CD4-positive, alpha-beta T cell (primary cell): ENCODE measurements around the gene PRICKLE2. TPM values are rescaled to one million over a fixed set of nuclear protein-coding genes. Genes with fewer than 3 reads are reported as not detected.

Source experiments
- ATAC-seq: fragments of 200-7000 bp; cut with Tn5 transposase; one replicate; pipeline ENCODE4 v1.10.0; 2022; ENCODE audit warnings: mild to moderate bottlenecking; ENCODE audit not compliant: poor library complexity
- CTCF ChIA-PET: fragments of 350-600 bp; sonication (Branson Sonifier 250); formaldehyde crosslinking; loops from one replicate; lab custom pipeline; 2021; ENCODE audit warnings: antibody characterized with exemption, inconsistent platforms; lab: Charles Lee
- POLR2A ChIA-PET: fragments of 350-600 bp; sonication (Branson Sonifier 250); formaldehyde crosslinking; loops from one replicate; lab custom pipeline; 2021; ENCODE audit warnings: antibody characterized with exemption, inconsistent platforms; lab: Charles Lee
- DNase-seq, 14 experiments: peaks; one replicate each; pipeline ENCODE4 v3.0.0-alpha.2; 2013 to 2020; ENCODE audit warnings: mixed read lengths in 2 of 14
- H3K27ac ChIP-seq, 2 donors: one replicate each; pipeline versions ENCODE4 v1.5.1 to v1.7.0; 2013; ENCODE audit warnings: low read length in 2 of 2, low read depth in 1 of 2, mild to moderate bottlenecking in 1 of 2
- H3K27me3 ChIP-seq, 2 experiments: 1 replicate in 1 of 2; 2 replicates in 1 of 2; pipeline versions ENCODE4 v1.6.1 to v1.7.0; 2013; ENCODE audit warnings: low read length in 2 of 2, control low read depth in 1 of 2, mild to moderate bottlenecking in 1 of 2, moderate library complexity in 1 of 2; ENCODE audit not compliant: insufficient read depth in 2 of 2, control insufficient read depth in 1 of 2
- H3K36me3 ChIP-seq: one replicate; pipeline ENCODE4 v1.6.1; 2013; ENCODE audit warnings: low read length, control low read depth; ENCODE audit not compliant: insufficient read depth
- H3K4me1 ChIP-seq: one replicate; pipeline ENCODE4 v1.6.1; 2013; ENCODE audit warnings: low read length, control low read depth; ENCODE audit not compliant: insufficient read depth
- H3K4me3 ChIP-seq: one replicate; pipeline ENCODE4 v1.5.1; 2013; ENCODE audit warnings: mild to moderate bottlenecking, low read length, moderate library complexity
- H3K9me3 ChIP-seq, 2 experiments: 1 replicate in 1 of 2; 2 replicates in 1 of 2; pipeline versions ENCODE4 v1.6.1 to v1.7.0; 2013; ENCODE audit warnings: low read length in 2 of 2, mild to moderate bottlenecking in 2 of 2, control low read depth in 1 of 2, moderate library complexity in 1 of 2; ENCODE audit not compliant: control insufficient read depth in 1 of 2, insufficient read depth in 1 of 2
- H3K27ac Mint-ChIP-seq: one replicate; pipeline ENCODE4 v1.8.0; 2020; ENCODE audit warnings: mixed read lengths
- H3K27me3 Mint-ChIP-seq: one replicate; pipeline ENCODE4 v1.8.0; 2021; ENCODE audit warnings: mixed read lengths
- H3K36me3 Mint-ChIP-seq: one replicate; pipeline ENCODE4 v1.8.0; 2021; ENCODE audit warnings: low read depth, mixed read lengths
- H3K4me1 Mint-ChIP-seq: one replicate; pipeline ENCODE4 v1.8.0; 2021; ENCODE audit warnings: low read depth, mixed read lengths
- H3K4me3 Mint-ChIP-seq: one replicate; pipeline ENCODE4 v1.8.0; 2020; ENCODE audit warnings: mild to moderate bottlenecking, mixed read lengths
- H3K9me3 Mint-ChIP-seq: one replicate; pipeline ENCODE4 v1.8.0; 2020; ENCODE audit warnings: mixed read lengths
- intact Hi-C, 2 experiments: fragments of 100-400 bp; cut with DNase I in 1 of 2; cut with micrococcal nuclease in 1 of 2; formaldehyde crosslinking; loops; one replicate each; pipeline versions ENCODE4 v1.15.1 to v1.9.0; 2023 to 2025; cut with DNase I, micrococcal nuclease
- total RNA-seq, 174 experiments: library from RNA in 2 of 174; stranded (reverse) in 2 of 174; gene quantifications; one replicate each; pipeline ENCODE4 v1.2.3 and lab custom pipeline; 2021 to 2026
- TF ChIP-seq, protein P1 (sequence below): fragments of 200-600 bp; IDR thresholded peaks from one replicate; pipeline ENCODE4 v1.8.0; 2022; ENCODE audit warnings: antibody characterized with exemption, mild to moderate bottlenecking

Gene PRICKLE2
- total RNA-seq, 2 experiments from 2014 or later = not detected

DNA sequence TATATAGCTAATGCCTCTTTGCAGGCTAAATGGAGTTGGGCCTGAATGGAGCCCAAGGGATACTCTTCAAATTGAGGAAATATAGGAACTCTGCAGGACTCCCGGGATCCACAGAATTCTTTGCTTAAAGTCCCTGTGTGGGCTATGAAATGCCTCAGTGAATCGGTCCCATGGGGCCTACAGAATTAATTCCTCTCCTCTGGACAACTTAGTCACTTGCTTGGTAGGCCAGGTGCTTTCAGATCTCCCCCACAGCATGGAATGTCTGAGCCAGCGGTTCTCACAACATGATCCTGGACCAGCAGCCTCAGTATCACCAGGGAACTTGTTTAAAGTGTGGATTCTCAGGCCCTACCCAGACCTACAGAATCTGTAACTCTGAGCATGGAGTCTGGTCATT lies 15.1 kb upstream of the PRICKLE2 start:
- Histone ChIP-seq H3K4me1 (no peaks in the 10 kb centered on the region), H3K9me3 (peaks cover 0 to 16% of the 10 kb centered on the region in 2 experiments), H3K4me3 (no peak overlapping the region), H3K36me3 (no peaks in the 10 kb centered on the region), H3K27ac (no peak overlapping the region), H3K27me3 (no peaks in the 10 kb centered on the region)
- Mint-ChIP-seq H3K4me3 (no peak overlapping the region), H3K27me3 (peaks cover 5% of the 10 kb centered on the region), H3K27ac (no peak overlapping the region), H3K9me3 (no peaks in the 10 kb centered on the region), H3K4me1 (no peaks in the 10 kb centered on the region), H3K36me3 (no peaks in the 10 kb centered on the region)
- DNase-seq = no peak
- intact Hi-C loops = no loop called here
- CTCF ChIA-PET = no interaction called here
- TF ChIP-seq, protein P1, sequence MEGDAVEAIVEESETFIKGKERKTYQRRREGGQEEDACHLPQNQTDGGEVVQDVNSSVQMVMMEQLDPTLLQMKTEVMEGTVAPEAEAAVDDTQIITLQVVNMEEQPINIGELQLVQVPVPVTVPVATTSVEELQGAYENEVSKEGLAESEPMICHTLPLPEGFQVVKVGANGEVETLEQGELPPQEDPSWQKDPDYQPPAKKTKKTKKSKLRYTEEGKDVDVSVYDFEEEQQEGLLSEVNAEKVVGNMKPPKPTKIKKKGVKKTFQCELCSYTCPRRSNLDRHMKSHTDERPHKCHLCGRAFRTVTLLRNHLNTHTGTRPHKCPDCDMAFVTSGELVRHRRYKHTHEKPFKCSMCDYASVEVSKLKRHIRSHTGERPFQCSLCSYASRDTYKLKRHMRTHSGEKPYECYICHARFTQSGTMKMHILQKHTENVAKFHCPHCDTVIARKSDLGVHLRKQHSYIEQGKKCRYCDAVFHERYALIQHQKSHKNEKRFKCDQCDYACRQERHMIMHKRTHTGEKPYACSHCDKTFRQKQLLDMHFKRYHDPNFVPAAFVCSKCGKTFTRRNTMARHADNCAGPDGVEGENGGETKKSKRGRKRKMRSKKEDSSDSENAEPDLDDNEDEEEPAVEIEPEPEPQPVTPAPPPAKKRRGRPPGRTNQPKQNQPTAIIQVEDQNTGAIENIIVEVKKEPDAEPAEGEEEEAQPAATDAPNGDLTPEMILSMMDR = no peak
- ATAC-seq = no peak
- POLR2A ChIA-PET = no interaction called here

DNA sequence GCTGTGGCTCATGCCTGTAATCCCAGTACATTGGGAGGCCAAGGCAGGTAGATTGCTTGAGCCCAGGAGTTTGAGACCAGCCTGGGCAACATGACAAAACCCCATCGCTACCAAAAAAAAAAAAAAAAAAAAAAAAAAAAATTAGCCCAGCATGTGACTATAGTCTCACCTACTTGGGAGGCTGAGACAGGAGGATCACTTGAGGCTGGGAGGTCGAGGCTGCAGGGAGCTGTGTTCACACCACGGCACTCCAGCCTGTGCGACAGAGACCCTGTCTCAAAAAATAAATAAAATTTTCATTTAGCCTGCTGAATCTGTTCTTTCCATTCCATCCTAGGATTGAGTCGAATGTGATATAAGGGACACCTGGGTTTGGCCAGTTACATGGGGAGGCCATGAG lies 14.6 kb upstream of the PRICKLE2 start:
- no peaks in the 10 kb centered on the region for H3K4me1 ChIP-seq
- Mint-ChIP-seq H3K4me3 (no peak overlapping the region), H3K27me3 (peaks cover 5% of the 10 kb centered on the region), H3K4me1 (no peaks in the 10 kb centered on the region), H3K9me3 (no peaks in the 10 kb centered on the region), H3K27ac (no peak overlapping the region), H3K36me3 (no peaks in the 10 kb centered on the region)
- H3K4me3 ChIP-seq = no peak overlapping the region
- POLR2A ChIA-PET = no interaction called here
- no peaks in the 10 kb centered on the region for H3K27me3 ChIP-seq
- H3K9me3 ChIP-seq = peaks cover 0 to 16% of the 10 kb centered on the region in 2 experiments
- H3K36me3 ChIP-seq = no peaks in the 10 kb centered on the region
- no peak overlapping the region for H3K27ac ChIP-seq
- TF ChIP-seq, protein P1 = no peak
- CTCF ChIA-PET = no interaction called here
- ATAC-seq (no peak), DNase-seq (no peak)
- intact Hi-C loops = no loop called here

DNA sequence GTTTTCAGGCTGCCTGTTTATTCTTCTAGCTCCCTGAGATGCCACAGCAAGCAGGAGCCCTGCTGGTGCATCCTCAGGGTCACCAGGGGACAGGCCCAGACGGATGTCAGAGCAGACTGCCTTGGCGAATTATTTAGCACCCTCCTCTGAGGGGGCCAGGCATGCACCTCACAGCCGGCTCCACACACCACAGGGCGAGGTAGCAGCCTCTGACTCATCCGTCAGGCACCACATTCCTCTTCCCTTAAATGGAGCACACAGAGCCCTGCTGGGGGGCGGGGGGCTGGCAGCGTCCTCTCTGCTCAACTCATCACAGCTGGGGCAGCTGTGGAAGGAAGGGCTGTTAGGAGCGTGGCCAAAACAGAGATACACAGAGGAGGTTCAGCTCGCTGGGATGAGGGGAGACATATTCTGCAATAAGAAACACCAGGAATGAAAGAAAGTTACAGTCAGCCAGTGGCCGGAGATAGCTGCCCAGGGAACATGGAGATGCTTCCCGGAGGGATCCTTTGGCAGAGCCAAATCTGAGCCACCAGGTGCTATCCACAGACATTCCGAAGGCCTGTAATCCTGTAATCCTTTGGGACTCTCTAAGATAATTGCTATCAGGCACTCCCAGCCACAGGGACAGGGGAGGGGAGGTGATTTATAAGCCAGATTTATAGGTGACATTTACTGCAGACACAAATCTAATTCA lies 13.9 kb upstream of the PRICKLE2 start:
- H3K4me1 ChIP-seq = no peaks in the 10 kb centered on the region
- H3K27me3 Mint-ChIP-seq = peaks cover under 1% of the 10 kb centered on the region
- DNase-seq = no peak
- no peak overlapping the region for H3K4me3 ChIP-seq
- intact Hi-C loops = no loop called here
- H3K9me3 ChIP-seq = peaks cover 0 to 16% of the 10 kb centered on the region in 2 experiments
- no peak overlapping the region for H3K27ac ChIP-seq
- no peaks in the 10 kb centered on the region for H3K9me3 Mint-ChIP-seq
- no peak for ATAC-seq
- no peaks in the 10 kb centered on the region for H3K27me3 ChIP-seq
- CTCF ChIA-PET = no interaction called here
- POLR2A ChIA-PET = no interaction called here
- no peaks in the 10 kb centered on the region for H3K36me3 Mint-ChIP-seq
- TF ChIP-seq, protein P1 = no peak
- H3K27ac Mint-ChIP-seq = no peak overlapping the region
- H3K36me3 ChIP-seq = no peaks in the 10 kb centered on the region
- H3K4me1 Mint-ChIP-seq = no peaks in the 10 kb centered on the region
- H3K4me3 Mint-ChIP-seq = no peak overlapping the region
